Ovary (tissue), 3 donors: ENCODE results near the gene ADISSP.

Experiments used
- CTCF ChIP-seq, 3 donors: fragments of 450-650 bp in 2 of 3; fragments of 200-600 bp in 1 of 3; IDR thresholded peaks; one replicate each; pipeline versions ENCODE4 v1.5.1 to v1.8.0; 2016 to 2022; ENCODE audit warnings: antibody characterized with exemption in 3 of 3, mild to moderate bottlenecking in 1 of 3
- POLR2A ChIP-seq: fragments of 450-650 bp; IDR thresholded peaks from one replicate; pipeline ENCODE4 v1.6.1; 2017; ENCODE audit warnings: antibody characterized with exemption, mild to moderate bottlenecking, moderate library complexity
- donor health status: DM: no; HTN: no; CAD: no.

DNA sequence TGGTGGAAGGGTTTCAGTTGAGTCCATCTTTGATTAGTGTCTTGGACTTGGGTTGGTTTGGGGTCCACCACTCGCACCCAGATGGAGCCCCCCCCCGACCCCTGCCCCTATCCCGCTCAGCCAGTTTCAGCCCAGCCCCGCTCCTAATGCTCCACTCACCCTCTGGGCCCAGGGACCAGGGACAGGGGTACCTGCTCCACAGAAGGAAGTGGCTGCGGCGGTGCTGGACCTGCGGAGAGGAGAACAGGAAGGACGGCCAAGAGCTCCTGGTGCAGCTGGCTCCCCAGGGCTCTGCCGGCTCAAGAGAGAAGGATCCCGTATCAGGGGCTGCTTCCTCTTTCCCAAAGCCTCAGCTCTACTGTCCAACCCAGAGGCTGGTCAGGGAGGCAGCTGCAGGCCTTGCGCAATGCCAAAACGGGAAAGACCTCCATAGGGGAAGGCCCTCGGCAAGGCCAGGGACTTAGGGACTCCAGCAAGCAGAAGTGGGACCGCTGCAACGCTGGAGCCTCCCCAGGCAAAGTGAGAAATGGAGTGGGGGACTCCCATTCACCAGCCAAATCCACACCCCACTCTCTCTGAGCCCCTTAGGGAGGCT is 55.2 kb downstream of the ADISSP start, which contains the start of gene SIGLEC1:
- TF ChIP-seq POLR2A, result no peak
- TF ChIP-seq CTCF (IDR thresholded peaks at IDR 0.05), result no peak
